Measurements from ENCODE around the gene HJV. TPM values are rescaled to one million over a fixed set of nuclear protein-coding genes. Genes with fewer than 3 reads are reported as not detected.

The HJV gene
- total and polyA plus RNA-seq, 2 of the 13 experiments (the other 11 are each of a cell fraction or from before 2014, with no cell fraction given) = 0.18 TPM; not detected in 1

GRCh38 chr1:146036965-146037646 is 15.6 kb upstream of the HJV start (continued):
- TF ChIP-seq ZNF414 (CRISPR knock-in tag; IDR thresholded peaks at IDR 0.05) (no peak), KLF13 (CRISPR knock-in tag; IDR thresholded peaks at IDR 0.05) (no peak), ZNF275 (CRISPR knock-in tag; IDR thresholded peaks at IDR 0.05; ENCODE audit: borderline replicate concordance) (0 out of 2 replicates have a peak, but pooled peaks have one; percentile 50), ELF4 (CRISPR knock-in tag; IDR thresholded peaks at IDR 0.05; ENCODE audit: borderline replicate concordance) (no peak), ARNTL (CRISPR knock-in tag; IDR thresholded peaks at IDR 0.05) (no peak), ARID2 (CRISPR knock-in tag; IDR thresholded peaks at IDR 0.05; ENCODE audit: borderline replicate concordance) (no peak), IRF2 (CRISPR knock-in tag; IDR thresholded peaks at IDR 0.05) (peak; percentile 39; the same call in 1 of the 2 replicates), SP140L (CRISPR knock-in tag; IDR thresholded peaks at IDR 0.05; ENCODE audit: borderline replicate concordance) (no peak), MXD3 (CRISPR knock-in tag; IDR thresholded peaks at IDR 0.05) (no peak), SRSF9 (IDR thresholded peaks at IDR 0.05; ENCODE audit: borderline replicate concordance, insufficient read depth, low read depth, low read length, poor library complexity, severe bottlenecking) (no peak), NR2C2 (CRISPR knock-in tag; IDR thresholded peaks at IDR 0.05; ENCODE audit: borderline replicate concordance) (peak; percentile 12; the same call in 1 of the 2 replicates), ZBTB39 (CRISPR knock-in tag; IDR thresholded peaks at IDR 0.05) (no peak), TSC22D2 (CRISPR knock-in tag; IDR thresholded peaks at IDR 0.05; ENCODE audit: borderline replicate concordance) (no peak), MTERF4 (CRISPR knock-in tag; IDR thresholded peaks at IDR 0.05) (no peak), HMG20B (CRISPR knock-in tag; conservative IDR thresholded peaks at IDR 0.05) (no peak), ZNF468 (CRISPR knock-in tag; IDR thresholded peaks at IDR 0.05) (no peak), ZNF383 (CRISPR knock-in tag; IDR thresholded peaks at IDR 0.05; ENCODE audit: borderline replicate concordance) (no peak), ZNF572 (CRISPR knock-in tag; IDR thresholded peaks at IDR 0.05) (no peak), NONO (IDR thresholded peaks at IDR 0.05) (no peak), NONO (CRISPR knock-in tag; conservative IDR thresholded peaks at IDR 0.05) (no peak), ESRRA (CRISPR knock-in tag; IDR thresholded peaks at IDR 0.05; ENCODE audit: low read depth) (no peak), FOXO1 (CRISPR knock-in tag; IDR thresholded peaks at IDR 0.05) (no peak), ZNF431 (CRISPR knock-in tag; IDR thresholded peaks at IDR 0.05; ENCODE audit: borderline replicate concordance, low read depth) (no peak)
